ENCODE data around the gene PTGER4.

The PTGER4 gene

DNA sequence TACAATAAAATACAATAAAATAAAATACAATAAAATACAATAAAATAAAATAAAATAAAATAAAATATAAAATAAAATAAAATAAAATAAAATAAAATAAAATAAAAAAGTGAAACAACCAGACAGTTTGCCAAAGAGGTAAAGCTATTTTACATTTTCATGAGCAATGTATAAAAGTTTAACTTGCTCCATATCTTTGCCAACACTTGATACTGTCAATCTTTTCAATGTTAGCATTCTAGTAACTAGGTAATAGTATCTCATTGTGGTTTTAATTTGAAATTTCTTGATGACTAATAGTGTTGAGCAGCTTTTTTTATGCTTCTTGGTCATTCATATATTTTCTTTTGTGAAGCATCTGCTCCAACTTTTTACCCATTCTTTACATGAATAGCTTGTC, 58.8 kb downstream of the PTGER4 start:
- no peak for DNase-seq
- no peaks in the 10 kb centered on the region for H3K27me3 ChIP-seq (ENCODE audit: insufficient read depth, low read depth, severe bottlenecking)
- peaks cover 2% of the 10 kb centered on the region for H3K9me3 ChIP-seq (ENCODE audit: severe bottlenecking)
- no peak overlapping the region for H3K27ac ChIP-seq
- H3K36me3 ChIP-seq, result peaks cover 20% of the 10 kb centered on the region
- TF ChIP-seq, protein P1, sequence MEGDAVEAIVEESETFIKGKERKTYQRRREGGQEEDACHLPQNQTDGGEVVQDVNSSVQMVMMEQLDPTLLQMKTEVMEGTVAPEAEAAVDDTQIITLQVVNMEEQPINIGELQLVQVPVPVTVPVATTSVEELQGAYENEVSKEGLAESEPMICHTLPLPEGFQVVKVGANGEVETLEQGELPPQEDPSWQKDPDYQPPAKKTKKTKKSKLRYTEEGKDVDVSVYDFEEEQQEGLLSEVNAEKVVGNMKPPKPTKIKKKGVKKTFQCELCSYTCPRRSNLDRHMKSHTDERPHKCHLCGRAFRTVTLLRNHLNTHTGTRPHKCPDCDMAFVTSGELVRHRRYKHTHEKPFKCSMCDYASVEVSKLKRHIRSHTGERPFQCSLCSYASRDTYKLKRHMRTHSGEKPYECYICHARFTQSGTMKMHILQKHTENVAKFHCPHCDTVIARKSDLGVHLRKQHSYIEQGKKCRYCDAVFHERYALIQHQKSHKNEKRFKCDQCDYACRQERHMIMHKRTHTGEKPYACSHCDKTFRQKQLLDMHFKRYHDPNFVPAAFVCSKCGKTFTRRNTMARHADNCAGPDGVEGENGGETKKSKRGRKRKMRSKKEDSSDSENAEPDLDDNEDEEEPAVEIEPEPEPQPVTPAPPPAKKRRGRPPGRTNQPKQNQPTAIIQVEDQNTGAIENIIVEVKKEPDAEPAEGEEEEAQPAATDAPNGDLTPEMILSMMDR (IDR thresholded peaks at IDR 0.05; ENCODE audit: low read depth, low read length), result no peak
- H3K4me3 ChIP-seq (ENCODE audit: low read depth, low read length), result no peak overlapping the region
